Esophagus squamous epithelium (tissue), 5 donors: ENCODE results near the gene POR. TPM values are rescaled to one million over a fixed set of nuclear protein-coding genes. Genes with fewer than 3 reads are reported as not detected.

ENCODE experiments used
- DNase-seq: peaks from one replicate; lab custom pipeline; 2025; lab: John Stamatoyannopoulos, UW
- H3K27ac ChIP-seq, 4 donors: fragments of 200-600 bp; sonication (generic); one replicate each; pipeline ENCODE4 v1.5.1; 2016 to 2019; ENCODE audit warnings: mild to moderate bottlenecking in 1 of 4
- H3K27me3 ChIP-seq, 4 donors: fragments of 200-600 bp; sonication (generic); 1 replicate in 3 of 4; 2 replicates in 1 of 4; pipeline versions ENCODE4 v1.5.1 to v1.6.0; 2017 to 2021; ENCODE audit warnings: antibody characterized with exemption in 1 of 4
- H3K36me3 ChIP-seq, 3 donors: fragments of 200-600 bp; sonication (generic); one replicate each; pipeline ENCODE4 v1.5.1; 2016 to 2019
- H3K4me1 ChIP-seq, 3 donors: fragments of 200-600 bp; sonication (generic); one replicate each; pipeline ENCODE4 v1.5.1; 2017 to 2019
- H3K4me3 ChIP-seq, 4 donors: fragments of 200-600 bp; sonication (generic); 1 replicate in 3 of 4; 2 replicates in 1 of 4; pipeline ENCODE4 v1.5.1; 2016 to 2019; ENCODE audit warnings: mild to moderate bottlenecking in 2 of 4, moderate library complexity in 1 of 4
- H3K9me3 ChIP-seq, 3 donors: fragments of 200-600 bp; sonication (generic); one replicate each; pipeline ENCODE4 v1.5.1; 2016 to 2019
- POLR2A ChIP-seq, 4 donors: fragments of 450-650 bp; IDR thresholded peaks; one replicate each; pipeline ENCODE4 v1.6.1; 2017; ENCODE audit warnings: antibody characterized with exemption in 4 of 4, mild to moderate bottlenecking in 4 of 4, moderate library complexity in 3 of 4
- WGBS, 2 donors: methylation state at CpG; one replicate each; pipeline ENCODE4 v1.1.5; 2018; 5-methylcytosine and 5-hydroxymethylcytosine counted together
- intact Hi-C: fragments of 100-400 bp; cut with DNase I; formaldehyde crosslinking; loops from one replicate; pipeline ENCODE4 v1.15.0; 2022
- total RNA-seq, 4 donors: library from RNA; depleted of rRNA; stranded (reverse); fragments of >200 nt; gene quantifications; one replicate each; pipeline ENCODE4 v1.1.0, GENCODE V29; 2016
- TF ChIP-seq, protein P1 (sequence below), 6 experiments: fragments of 450-650 bp in 4 of 6; fragments of 200-600 bp in 2 of 6; sonication (generic) in 2 of 6; IDR thresholded peaks; one replicate each; pipeline ENCODE4 v1.5.1; 2016 to 2019; ENCODE audit warnings: antibody characterized with exemption in 6 of 6, mild to moderate bottlenecking in 4 of 6, moderate library complexity in 4 of 6
- donor health status: DM: yes; HTN: yes; CAD: no.

Gene POR
- total RNA-seq, 4 donors from 2014 or later = 71.0 to 116 (median 81.6) TPM

DNA sequence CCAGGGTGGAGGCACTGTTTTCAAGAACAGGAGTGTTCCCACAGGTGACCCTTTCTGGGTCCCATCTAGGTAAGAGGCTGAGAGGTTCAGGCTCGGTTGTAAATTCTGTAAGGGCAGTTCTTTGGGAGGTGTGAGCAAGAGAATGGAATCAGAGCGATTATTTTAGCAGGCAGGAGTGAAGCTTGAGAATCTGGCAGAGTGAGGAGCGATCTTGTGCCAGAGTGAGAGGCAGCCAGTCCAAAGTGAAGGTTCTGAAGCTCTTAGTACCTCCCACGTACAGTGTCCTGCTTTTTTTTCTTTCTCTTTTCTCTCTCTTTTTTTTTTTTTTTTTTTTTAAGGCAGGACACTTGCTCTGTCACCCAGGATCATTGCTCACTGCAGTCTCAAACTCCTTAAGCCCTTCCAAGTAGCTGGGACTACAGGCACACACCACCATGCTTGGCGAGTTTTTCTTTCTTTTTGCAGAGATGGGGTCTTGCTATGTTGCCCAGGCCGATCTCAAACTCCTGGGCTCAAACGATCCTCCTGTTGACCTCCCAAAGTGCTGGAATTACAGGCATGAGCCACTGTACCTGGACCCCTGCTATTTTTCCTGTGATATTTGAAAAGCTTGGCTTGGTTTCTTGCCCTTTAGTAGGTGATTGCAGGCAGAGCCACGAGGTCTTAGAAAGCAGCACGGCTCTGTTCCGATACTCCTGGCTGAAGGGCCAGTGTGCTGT lies 10.9 kb downstream of the POR start:
- intact Hi-C loops = no loop called here
- DNase-seq = no peak
- WGBS, 2 donors = 79 to 83% methylated on average over 7 to 9 of the region's 10 CpGs
- H3K36me3 ChIP-seq = peaks cover 0 to 19% (median 0%) of the 10 kb centered on the region in 3 donors
- H3K27ac ChIP-seq = no peak overlapping the region
- TF ChIP-seq, protein P1, sequence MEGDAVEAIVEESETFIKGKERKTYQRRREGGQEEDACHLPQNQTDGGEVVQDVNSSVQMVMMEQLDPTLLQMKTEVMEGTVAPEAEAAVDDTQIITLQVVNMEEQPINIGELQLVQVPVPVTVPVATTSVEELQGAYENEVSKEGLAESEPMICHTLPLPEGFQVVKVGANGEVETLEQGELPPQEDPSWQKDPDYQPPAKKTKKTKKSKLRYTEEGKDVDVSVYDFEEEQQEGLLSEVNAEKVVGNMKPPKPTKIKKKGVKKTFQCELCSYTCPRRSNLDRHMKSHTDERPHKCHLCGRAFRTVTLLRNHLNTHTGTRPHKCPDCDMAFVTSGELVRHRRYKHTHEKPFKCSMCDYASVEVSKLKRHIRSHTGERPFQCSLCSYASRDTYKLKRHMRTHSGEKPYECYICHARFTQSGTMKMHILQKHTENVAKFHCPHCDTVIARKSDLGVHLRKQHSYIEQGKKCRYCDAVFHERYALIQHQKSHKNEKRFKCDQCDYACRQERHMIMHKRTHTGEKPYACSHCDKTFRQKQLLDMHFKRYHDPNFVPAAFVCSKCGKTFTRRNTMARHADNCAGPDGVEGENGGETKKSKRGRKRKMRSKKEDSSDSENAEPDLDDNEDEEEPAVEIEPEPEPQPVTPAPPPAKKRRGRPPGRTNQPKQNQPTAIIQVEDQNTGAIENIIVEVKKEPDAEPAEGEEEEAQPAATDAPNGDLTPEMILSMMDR (IDR thresholded peaks at IDR 0.05) = no peak
- no peak for TF ChIP-seq POLR2A (IDR thresholded peaks at IDR 0.05)
- no peak overlapping the region for H3K4me3 ChIP-seq
- no peaks in the 10 kb centered on the region for H3K9me3 ChIP-seq
- no peaks in the 10 kb centered on the region for H3K27me3 ChIP-seq
- peaks cover 0 to 18% (median 0%) of the 10 kb centered on the region in 3 donors for H3K4me1 ChIP-seq

DNA sequence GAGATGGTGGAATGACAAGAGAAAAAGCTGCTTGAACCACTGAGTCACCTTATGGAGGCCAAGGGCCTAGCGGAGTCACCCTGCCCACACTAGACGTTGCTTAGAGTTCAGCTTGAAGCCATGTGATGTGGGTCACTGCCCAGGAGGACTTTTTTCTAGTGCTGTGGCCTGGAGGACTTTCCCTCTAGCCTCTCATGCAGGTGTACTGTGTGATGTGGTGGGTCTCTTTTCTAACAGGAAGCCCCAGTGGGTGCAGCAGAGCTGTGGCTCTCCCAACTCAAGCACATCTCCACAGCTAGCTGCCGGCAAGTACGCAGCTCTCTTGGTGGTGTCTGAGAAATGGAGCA lies 13.6 kb downstream of the POR start:
- WGBS, 2 donors = 77 to 84% methylated on average over 3 to 4 of the region's 4 CpGs
- Histone ChIP-seq H3K4me3 (no peak overlapping the region), H3K9me3 (no peaks in the 10 kb centered on the region), H3K4me1 (no peaks in the 10 kb centered on the region), H3K27ac (no peak overlapping the region), H3K27me3 (no peaks in the 10 kb centered on the region), H3K36me3 (peaks cover 0 to 12% (median 0%) of the 10 kb centered on the region in 3 donors)
- TF ChIP-seq, protein P1 (IDR thresholded peaks at IDR 0.05) = no peak
- TF ChIP-seq POLR2A (IDR thresholded peaks at IDR 0.05) = no peak
- DNase-seq = no peak
- intact Hi-C loops = no loop called here

DNA sequence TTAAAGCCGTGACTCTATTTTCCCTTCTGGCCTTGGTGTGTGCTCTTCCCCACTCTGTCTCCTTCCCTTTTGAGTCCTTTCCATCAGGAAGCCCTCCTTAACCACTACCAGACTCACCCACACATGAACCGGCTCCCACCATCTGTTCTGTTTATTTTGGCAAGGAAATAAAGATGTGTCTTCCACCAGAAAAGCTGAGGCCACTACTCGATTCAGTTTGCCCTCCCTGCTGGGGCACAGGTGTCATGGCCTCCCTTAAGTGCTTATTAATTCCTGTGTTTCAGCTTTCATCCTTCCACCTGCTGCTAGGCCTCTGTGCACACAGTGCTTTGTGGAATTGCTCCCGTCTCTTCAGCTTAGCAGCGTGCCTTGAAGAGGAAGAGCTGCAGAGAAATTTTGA lies 16.7 kb downstream of the POR start:
- no peaks in the 10 kb centered on the region for H3K27me3 ChIP-seq
- H3K4me1 ChIP-seq = peaks cover 0 to 8% (median 6%) of the 10 kb centered on the region in 3 donors
- no peak overlapping the region for H3K4me3 ChIP-seq
- intact Hi-C loops = no loop called here
- no peaks in the 10 kb centered on the region for H3K9me3 ChIP-seq
- WGBS, 2 donors = 56 to 71% methylated on average over 5 of the region's 5 CpGs
- peaks cover 0 to 24% (median 0%) of the 10 kb centered on the region in 3 donors for H3K36me3 ChIP-seq
- no peak for DNase-seq
- no peak for TF ChIP-seq POLR2A (IDR thresholded peaks at IDR 0.05)
- no peak overlapping the region for H3K27ac ChIP-seq

DNA sequence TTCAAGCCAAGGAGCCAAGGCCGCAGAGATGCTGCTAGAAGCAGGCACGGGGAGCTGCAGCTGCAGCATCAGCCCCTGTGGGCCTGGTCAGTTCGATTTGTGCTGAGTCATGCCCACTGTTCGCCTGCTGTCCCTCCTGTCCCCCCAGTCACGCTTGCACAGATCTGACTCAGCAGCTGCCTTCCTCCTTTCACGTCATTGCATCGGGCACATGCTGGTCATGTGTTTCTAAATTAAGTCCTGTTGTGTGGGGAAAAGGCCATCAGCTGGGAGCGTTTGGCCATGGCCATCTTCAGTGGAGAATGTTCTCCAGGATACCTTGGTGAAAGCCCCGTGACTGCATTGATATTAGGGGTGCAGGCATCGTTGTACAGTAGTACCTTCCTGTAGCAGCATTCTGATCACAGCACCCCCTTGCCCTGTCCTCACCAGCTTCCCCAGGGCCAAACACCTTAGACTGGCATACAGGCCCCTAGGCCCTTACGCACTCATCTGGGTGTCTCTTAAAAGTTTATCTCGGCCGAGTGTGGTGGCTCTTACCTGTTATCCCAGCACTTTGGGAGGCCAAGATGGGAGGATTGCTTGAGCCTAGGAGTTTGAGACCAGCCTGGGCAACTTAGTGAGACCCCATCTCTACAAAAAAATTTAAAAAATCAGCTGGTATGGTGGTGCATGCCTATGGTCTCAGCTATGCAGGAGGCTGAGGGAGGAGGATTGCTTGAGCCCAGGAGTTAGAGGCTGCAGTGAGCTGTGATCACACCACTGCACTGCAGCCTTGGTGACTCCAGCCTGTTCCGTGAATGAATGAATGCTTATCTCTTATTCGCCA lies 23.2 kb downstream of the POR start:
- Histone ChIP-seq H3K9me3 (no peaks in the 10 kb centered on the region), H3K4me3 (no peak overlapping the region), H3K4me1 (peaks cover 8 to 32% (median 13%) of the 10 kb centered on the region in 3 donors), H3K27ac (peak overlapping the region in 2 of 4 donors; percentile 5 to 33), H3K36me3 (peaks cover 0 to 23% (median 0%) of the 10 kb centered on the region in 3 donors), H3K27me3 (no peaks in the 10 kb centered on the region)
- no peak for DNase-seq
- TF ChIP-seq POLR2A (IDR thresholded peaks at IDR 0.05) = no peak
- TF ChIP-seq, protein P1 (IDR thresholded peaks at IDR 0.05) = no peak
- 73 to 91% methylated on average over 10 to 13 of the region's 15 CpGs for WGBS, 2 donors
- intact Hi-C loops = no loop called here

DNA sequence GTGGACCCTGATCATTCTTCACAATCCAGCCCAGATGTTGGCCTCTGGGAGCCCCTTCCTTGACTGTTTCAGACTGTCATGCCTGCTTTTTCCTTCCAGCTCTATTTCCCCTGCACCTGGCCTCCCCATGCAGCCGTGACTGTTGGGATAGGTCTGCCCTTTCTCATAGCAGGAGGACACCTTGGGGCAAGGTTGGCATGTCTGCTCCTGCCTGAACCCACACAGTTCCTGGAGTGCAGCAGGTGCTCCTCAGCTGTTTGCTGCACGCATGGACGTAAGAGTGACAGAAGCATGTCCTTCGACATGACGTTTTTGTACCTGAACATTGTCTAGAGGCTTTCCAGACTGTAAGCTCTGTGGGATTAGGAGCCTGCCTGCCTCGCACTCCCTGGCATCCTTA lies 24.0 kb downstream of the POR start:
- H3K36me3 ChIP-seq = peaks cover 0 to 23% (median 0%) of the 10 kb centered on the region in 3 donors
- H3K4me1 ChIP-seq = peaks cover 13 to 39% (median 14%) of the 10 kb centered on the region in 3 donors
- no peak overlapping the region for H3K27ac ChIP-seq
- H3K9me3 ChIP-seq = no peaks in the 10 kb centered on the region
- intact Hi-C loops = no loop called here
- WGBS, 2 donors = 48 to 54% methylated on average over 2 to 5 of the region's 6 CpGs
- no peaks in the 10 kb centered on the region for H3K27me3 ChIP-seq
- no peak for DNase-seq
- H3K4me3 ChIP-seq = no peak overlapping the region
- TF ChIP-seq, protein P1 (IDR thresholded peaks at IDR 0.05) = no peak
- TF ChIP-seq POLR2A (IDR thresholded peaks at IDR 0.05) = no peak
